ENCODE results near the gene REV3L. TPM values are rescaled to one million over a fixed set of nuclear protein-coding genes. Genes with fewer than 3 reads are reported as not detected.

REV3L gene
- total RNA-seq, 1 experiment from 2014 or later, result 25.3 TPM

- no peaks in the 10 kb centered on the region for H3K79me2 ChIP-seq (ENCODE audit: low read length)
- H3K9ac ChIP-seq (ENCODE audit: low read length), result no peak overlapping the region
- CTCF ChIA-PET, result no interaction called here
- H3F3A ChIP-seq (ENCODE audit: low read length, unreplicated experiment), result no peaks in the 10 kb centered on the region
- no peak for ATAC-seq
- no peaks in the 10 kb centered on the region for H3K4me1 ChIP-seq (ENCODE audit: insufficient read depth, low read length)
- no peak overlapping the region for H3K4me3 ChIP-seq (ENCODE audit: low read length)
- intact Hi-C loops (cut with micrococcal nuclease), result no loop called here
- H4K20me1 ChIP-seq (ENCODE audit: low read length), result no peaks in the 10 kb centered on the region
- H3K27me3 ChIP-seq (ENCODE audit: low read length), result no peaks in the 10 kb centered on the region
- H3K9me2 ChIP-seq (replicated peaks; ENCODE audit: low read length), result no peaks in the 10 kb centered on the region
- no peak for DNase-seq
- no peaks in the 10 kb centered on the region; the same call in 1 of the 2 replicates for H3K36me3 ChIP-seq (ENCODE audit: low read depth, low read length)
- POLR2A ChIA-PET (ENCODE audit: unreplicated experiment), result no interaction called here
- no peaks in the 10 kb centered on the region for H3K9me3 ChIP-seq (ENCODE audit: low read length)
- no peak overlapping the region for H3K4me2 ChIP-seq (ENCODE audit: low read length)
- H3K27ac ChIP-seq (ENCODE audit: low read length), result no peak overlapping the region
- BruUV-seq (replicated peaks), result no TSS peak
- TF ChIP-seq EZH2 (IDR thresholded peaks at IDR 0.05; ENCODE audit: low read length, unreplicated experiment), result no peak
- TF ChIP-seq EZH2phosphoT487 (IDR thresholded peaks at IDR 0.05; ENCODE audit: borderline replicate concordance, low read length), result no peak
- no peak for TF ChIP-seq CTCF (conservative IDR thresholded peaks at IDR 0.05; ENCODE audit: low read depth, low read length)
- H2AFZ ChIP-seq (ENCODE audit: low read length), result no peak overlapping the region
Observed at GRCh38 chr6:111411046-111411445, 72.0 kb downstream of the REV3L start.

GRCh38 chr6:111410371-111410770, 72.6 kb downstream of the REV3L start:
- Histone ChIP-seq H3K27me3 (ENCODE audit: low read length) (no peaks in the 10 kb centered on the region), H3K9me2 (replicated peaks; ENCODE audit: low read length) (no peaks in the 10 kb centered on the region), H3K36me3 (ENCODE audit: low read depth, low read length) (no peaks in the 10 kb centered on the region; the same call in 1 of the 2 replicates), H3K4me1 (ENCODE audit: insufficient read depth, low read length) (no peaks in the 10 kb centered on the region), H3K79me2 (ENCODE audit: low read length) (no peaks in the 10 kb centered on the region), H2AFZ (ENCODE audit: low read length) (no peak overlapping the region), H3K4me3 (ENCODE audit: low read length) (no peak overlapping the region), H3F3A (ENCODE audit: low read length, unreplicated experiment) (no peaks in the 10 kb centered on the region), H4K20me1 (ENCODE audit: low read length) (no peaks in the 10 kb centered on the region), H3K9me3 (ENCODE audit: low read length) (no peaks in the 10 kb centered on the region), H3K4me2 (ENCODE audit: low read length) (no peak overlapping the region), H3K9ac (ENCODE audit: low read length) (no peak overlapping the region), H3K27ac (ENCODE audit: low read length) (no peak overlapping the region)
- BruUV-seq (replicated peaks), result no TSS peak
- ATAC-seq, result no peak
- CTCF ChIA-PET, result no interaction called here
- no peak for TF ChIP-seq EZH2phosphoT487 (IDR thresholded peaks at IDR 0.05; ENCODE audit: borderline replicate concordance, low read length)
- no peak for TF ChIP-seq CTCF (conservative IDR thresholded peaks at IDR 0.05; ENCODE audit: low read depth, low read length)
- TF ChIP-seq EZH2 (IDR thresholded peaks at IDR 0.05; ENCODE audit: low read length, unreplicated experiment), result no peak
- no peak for DNase-seq
- POLR2A ChIA-PET (ENCODE audit: unreplicated experiment), result no interaction called here
- intact Hi-C loops (cut with micrococcal nuclease), result no loop called here

GRCh38 chr6:111409430-111409829, 73.6 kb downstream of the REV3L start:
- ATAC-seq (no peak), DNase-seq (no peak)
- CTCF ChIA-PET, result no interaction called here
- no peaks in the 10 kb centered on the region for H3K27me3 ChIP-seq (ENCODE audit: low read length)
- intact Hi-C loops (cut with micrococcal nuclease), result no loop called here
- no peak overlapping the region for H3K27ac ChIP-seq (ENCODE audit: low read length)
- H3K79me2 ChIP-seq (ENCODE audit: low read length), result no peaks in the 10 kb centered on the region
- H2AFZ ChIP-seq (ENCODE audit: low read length), result no peak overlapping the region
- no peaks in the 10 kb centered on the region for H4K20me1 ChIP-seq (ENCODE audit: low read length)
- H3K4me2 ChIP-seq (ENCODE audit: low read length), result no peak overlapping the region
- TF ChIP-seq EZH2 (IDR thresholded peaks at IDR 0.05; ENCODE audit: low read length, unreplicated experiment) (no peak), CTCF (conservative IDR thresholded peaks at IDR 0.05; ENCODE audit: low read depth, low read length) (no peak), EZH2phosphoT487 (IDR thresholded peaks at IDR 0.05; ENCODE audit: borderline replicate concordance, low read length) (no peak)
- H3K9me3 ChIP-seq (ENCODE audit: low read length), result no peaks in the 10 kb centered on the region
- POLR2A ChIA-PET (ENCODE audit: unreplicated experiment), result no interaction called here
- no peaks in the 10 kb centered on the region for H3F3A ChIP-seq (ENCODE audit: low read length, unreplicated experiment)
- no TSS peak for BruUV-seq (replicated peaks)
- H3K4me3 ChIP-seq (ENCODE audit: low read length), result no peak overlapping the region
- no peaks in the 10 kb centered on the region for H3K4me1 ChIP-seq (ENCODE audit: insufficient read depth, low read length)
- H3K9ac ChIP-seq (ENCODE audit: low read length), result no peak overlapping the region
- H3K9me2 ChIP-seq (replicated peaks; ENCODE audit: low read length), result no peaks in the 10 kb centered on the region
- H3K36me3 ChIP-seq (ENCODE audit: low read depth, low read length), result peaks cover 3% of the 10 kb centered on the region

Measured in PC-3 (cell line).